K562 (cell line): ENCODE measurements around the gene KLK5. TPM values are rescaled to one million over a fixed set of nuclear protein-coding genes. Genes with fewer than 3 reads are reported as not detected.

ENCODE experiments used
- ARID3B ChIP-seq: fragments of 250-450 bp; sonication (Bioruptor Pico); IDR thresholded peaks from 2 replicates; pipeline ENCODE4 v1.4.0; 2020; ENCODE audit warnings: borderline replicate concordance
- CC2D1A ChIP-seq: fragments of 450-650 bp; IDR thresholded peaks from 2 replicates; pipeline ENCODE4 v1.6.1; 2017; ENCODE audit warnings: mild to moderate bottlenecking
- CREM ChIP-seq: IDR thresholded peaks from 2 replicates; pipeline ENCODE4 v1.6.1; 2014; ENCODE audit warnings: antibody characterized with exemption, low read depth
- DLX4 ChIP-seq: fragments of 250-450 bp; sonication (Bioruptor Pico); IDR thresholded peaks from 2 replicates; pipeline ENCODE4 v1.6.1; 2021; ENCODE audit warnings: mild to moderate bottlenecking
- E2F8 ChIP-seq: fragments of 450-650 bp; IDR thresholded peaks from 2 replicates; pipeline ENCODE4 v1.7.1; 2018; ENCODE audit warnings: mild to moderate bottlenecking, low read depth; ENCODE audit not compliant: partially characterized antibody
- HLTF ChIP-seq: fragments of 450-650 bp; IDR thresholded peaks from 2 replicates; pipeline ENCODE4 v1.6.1; 2016
- MED1 ChIP-seq: sonication (generic); formaldehyde crosslinking; IDR thresholded peaks from 2 replicates; pipeline ENCODE4 v1.8.1; 2023; ENCODE audit warnings: missing genetic modification reagents, borderline replicate concordance
- NFE2L1 ChIP-seq: fragments of 450-650 bp; IDR thresholded peaks from 2 replicates; pipeline ENCODE4 v1.6.1; 2016; ENCODE audit warnings: missing genetic modification characterization, low read depth, mild to moderate bottlenecking, missing compliant biosample characterization, moderate library complexity, borderline replicate concordance
- PKNOX1 ChIP-seq: fragments of 450-650 bp; IDR thresholded peaks from 2 replicates; pipeline ENCODE4 v1.6.1; 2016
- SMAD4 ChIP-seq: fragments of 250-450 bp; sonication (Bioruptor Pico); conservative IDR thresholded peaks from 2 replicates; pipeline ENCODE4 v1.8.0; 2021; ENCODE audit warnings: inconsistent platforms, mild to moderate bottlenecking, moderate library complexity
- THRB ChIP-seq: fragments of 450-650 bp; formaldehyde crosslinking; conservative IDR thresholded peaks from 2 replicates; pipeline ENCODE4 v1.4.0; 2022; ENCODE audit warnings: mild to moderate bottlenecking, missing genetic modification characterization
- ZBTB11 ChIP-seq, 3 experiments: fragments of 200-800 bp in 1 of 3; fragments of 250-450 bp in 1 of 3; fragments of 450-650 bp in 1 of 3; sonication (Bioruptor Pico) in 1 of 3; sonication (Bioruptor generic) in 1 of 3; formaldehyde crosslinking in 1 of 3; IDR thresholded peaks; 2 replicates each; pipeline versions ENCODE4 v1.6.1 to v1.8.0; 2016 to 2022; ENCODE audit warnings: mild to moderate bottlenecking in 2 of 3, missing genetic modification characterization in 2 of 3, missing compliant biosample characterization in 1 of 3, moderate library complexity in 1 of 3
- ZNF354B ChIP-seq: fragments of 250-450 bp; sonication (Bioruptor Pico); IDR thresholded peaks from 2 replicates; pipeline ENCODE4 v1.4.0; 2020
- ZNF740 ChIP-seq, 3 experiments: fragments of 200-800 bp in 1 of 3; sonication (Bioruptor generic) in 1 of 3; sonication (generic) in 1 of 3; formaldehyde crosslinking in 1 of 3; IDR thresholded peaks; 2 replicates each; pipeline versions ENCODE4 v1.6.1 to v1.8.0; 2016 to 2022; ENCODE audit warnings: mild to moderate bottlenecking in 2 of 3, missing compliant biosample characterization in 2 of 3, missing genetic modification characterization in 2 of 3, missing genetic modification reagents in 1 of 3
- polyA plus RNA-seq, 8 experiments: library from polyadenylated mRNA; depleted of rRNA in 4 of 8; stranded (reverse) in 5 of 8; unstranded in 3 of 8; fragments of >200 nt; fragmentation: Nextera tagmentation in 2 of 8; fragmentation: Illumina TruSeq in 1 of 8; extraction: Ambion mirVana in 2 of 8; extraction: Trizol in 1 of 8; gene quantifications; 2 replicates each; pipeline versions ENCODE4 v1.2.1 to v1.2.3, GENCODE V29; 2011 to 2014; ENCODE audit warnings: inconsistent platforms in 1 of 8, missing spikeins in 1 of 8
- total RNA-seq, 7 experiments: library from RNA; depleted of rRNA in 6 of 7; stranded (reverse); fragments of >200 nt in 6 of 7; fragmentation: Illumina TruSeq in 2 of 7; extraction: Trizol in 2 of 7; gene quantifications; 2 replicates each; pipeline versions ENCODE4 v1.2.1 to v1.2.3, GENCODE V29; 2011 to 2021; ENCODE audit warnings: low replicate concordance in 1 of 7

KLK5 gene
- total and polyA plus RNA-seq, 9 of the 15 experiments (the other 6 are each of a cell fraction or from before 2014, with no cell fraction given), result not detected

GRCh38 chr19:50899569-50899968, 53.3 kb downstream of the KLK5 start (continued):
- no peak for TF ChIP-seq ARID3B (CRISPR knock-in tag)
- TF ChIP-seq SMAD4 (CRISPR knock-in tag), result 0 out of 2 replicates have a peak, but pooled peaks have one; percentile 61
- no peak for TF ChIP-seq NFE2L1 (tag)
- peak; percentile 20 for TF ChIP-seq E2F8
- TF ChIP-seq MED1, result no peak
- 0 out of 2 replicates have a peak, but pooled peaks have one; percentile 11 for TF ChIP-seq CREM
- peak; percentile 32; the same call in 1 of the 2 replicates for TF ChIP-seq PKNOX1
- TF ChIP-seq HLTF, result no peak
- no peak for TF ChIP-seq DLX4 (CRISPR knock-in tag)
- no peak for TF ChIP-seq CC2D1A
- TF ChIP-seq THRB (CRISPR knock-in tag), result no peak
- 0 out of 6 replicates have a peak, but pooled peaks of 1 of the 3 experiments have one; percentile 36 for TF ChIP-seq ZBTB11 (CRISPR knock-in tag; IDR thresholded peaks at IDR 0.05)
- no peak for TF ChIP-seq ZNF354B (CRISPR knock-in tag)
- TF ChIP-seq ZNF740 (CRISPR knock-in tag; IDR thresholded peaks at IDR 0.05), result no peak
- TF ChIP-seq ZNF740 (tag; IDR thresholded peaks at IDR 0.05), result no peak
